HEK293 (cell line): ENCODE data around the gene SNTG2.

ENCODE experiments used
- CTCF ChIA-PET: fragments of 350-600 bp; formaldehyde crosslinking; extraction: SDS; loops from one replicate; lab custom pipeline; 2021; ENCODE audit warnings: antibody characterized with exemption; lab: Yijun Ruan, JAX
- POLR2A ChIA-PET: fragments of 300-600 bp; formaldehyde crosslinking; extraction: SDS; loops from one replicate; lab custom pipeline; 2020; ENCODE audit warnings: antibody characterized with exemption, inconsistent platforms; lab: Yijun Ruan, JAX
- H3K27ac ChIP-seq: fragments of 200-500 bp; sonication (Bioruptor generic); 2 replicates; pipeline ENCODE4 v1.5.1; 2014; ENCODE audit warnings: low read depth, low read length, control low read depth, inconsistent platforms; ENCODE audit errors: extremely low read depth
- H3K36me3 ChIP-seq, 2 experiments: fragments of 200-500 bp in 1 of 2; sonication (Bioruptor generic) in 1 of 2; 1 replicate in 1 of 2; 2 replicates in 1 of 2; pipeline ENCODE4 v1.5.1; 2014 to 2017; ENCODE audit warnings: inconsistent platforms in 2 of 2, low read length in 2 of 2; ENCODE audit not compliant: control insufficient read depth in 2 of 2, insufficient read depth in 1 of 2
- H3K4me1 ChIP-seq: fragments of 200-500 bp; sonication (Bioruptor generic); 2 replicates; pipeline ENCODE4 v1.5.1; 2014; ENCODE audit warnings: mild to moderate bottlenecking, low read length, inconsistent platforms; ENCODE audit not compliant: control insufficient read depth, insufficient read depth
- H3K4me3 ChIP-seq: 2 replicates; pipeline ENCODE4 v1.5.1; 2011; ENCODE audit warnings: low read depth, mild to moderate bottlenecking, control low read depth, low read length, moderate library complexity
- H3K9me3 ChIP-seq: fragments of 200-500 bp; sonication (Bioruptor generic); 2 replicates; pipeline ENCODE4 v1.5.1; 2014; ENCODE audit warnings: low read depth, low read length, inconsistent platforms; ENCODE audit not compliant: control insufficient read depth, insufficient read depth
- EGR2 ChIP-seq: fragments of 450-650 bp; formaldehyde crosslinking; IDR thresholded peaks from 2 replicates; pipeline ENCODE4 v1.5.1; 2016; ENCODE audit warnings: low read depth, missing biosample characterization, missing genetic modification characterization
- GLIS1 ChIP-seq: fragments of 450-650 bp; formaldehyde crosslinking; IDR thresholded peaks from 2 replicates; pipeline ENCODE4 v1.5.1; 2016; ENCODE audit warnings: missing biosample characterization, missing genetic modification characterization
- OVOL3 ChIP-seq: fragments of 450-650 bp; formaldehyde crosslinking; IDR thresholded peaks from 2 replicates; pipeline ENCODE4 v1.5.1; 2016; ENCODE audit warnings: missing biosample characterization, missing genetic modification characterization
- ZBTB7A ChIP-seq: fragments of 450-650 bp; formaldehyde crosslinking; IDR thresholded peaks from 2 replicates; pipeline ENCODE4 v1.5.1; 2016; ENCODE audit warnings: low read depth, missing biosample characterization, missing genetic modification characterization
- ZNF114 ChIP-seq: fragments of 450-650 bp; formaldehyde crosslinking; IDR thresholded peaks from 2 replicates; pipeline ENCODE4 v1.5.0; 2017; ENCODE audit warnings: missing biosample characterization, missing genetic modification characterization
- ZNF221 ChIP-seq: fragments of 450-650 bp; formaldehyde crosslinking; IDR thresholded peaks from 2 replicates; pipeline ENCODE4 v1.5.1; 2017; ENCODE audit warnings: missing biosample characterization, missing genetic modification characterization, borderline replicate concordance
- ZNF585B ChIP-seq: fragments of 450-650 bp; formaldehyde crosslinking; IDR thresholded peaks from 2 replicates; pipeline ENCODE4 v1.5.1; 2016; ENCODE audit warnings: missing biosample characterization, missing genetic modification characterization
- ZNF664 ChIP-seq: fragments of 450-650 bp; formaldehyde crosslinking; IDR thresholded peaks from 2 replicates; pipeline ENCODE4 v1.5.1; 2016; ENCODE audit warnings: missing biosample characterization, missing genetic modification characterization
- ZNF76 ChIP-seq: fragments of 450-650 bp; formaldehyde crosslinking; IDR thresholded peaks from 2 replicates; pipeline ENCODE4; 2016; ENCODE audit warnings: low read depth, missing biosample characterization, missing genetic modification characterization, borderline replicate concordance
- ZSCAN23 ChIP-seq: fragments of 450-650 bp; formaldehyde crosslinking; IDR thresholded peaks from 2 replicates; pipeline ENCODE4 v1.5.1; 2016; ENCODE audit warnings: missing biosample characterization, missing genetic modification characterization
- TF ChIP-seq, protein P1 (sequence below): fragments of 450-650 bp; formaldehyde crosslinking; IDR thresholded peaks from 2 replicates; pipeline ENCODE4 v1.5.1; 2016; ENCODE audit warnings: missing biosample characterization, missing genetic modification characterization
- TF ChIP-seq, protein P2 (sequence below): fragments of 450-650 bp; formaldehyde crosslinking; IDR thresholded peaks from 2 replicates; pipeline ENCODE4 v1.5.1; 2016; ENCODE audit warnings: missing biosample characterization, missing genetic modification characterization
- TF ChIP-seq, protein P3 (sequence below): fragments of 450-650 bp; IDR thresholded peaks from 2 replicates; pipeline ENCODE4 v1.5.1; 2018; ENCODE audit warnings: missing biosample characterization, mild to moderate bottlenecking, missing genetic modification characterization
- TF ChIP-seq, protein P4 (sequence below): sonication (generic); formaldehyde crosslinking; IDR thresholded peaks from 2 replicates; pipeline ENCODE4 v1.8.1; 2022; ENCODE audit warnings: mild to moderate bottlenecking, moderate library complexity, missing genetic modification reagents
- TF ChIP-seq, protein P5 (sequence below): fragments of 450-650 bp; formaldehyde crosslinking; IDR thresholded peaks from 2 replicates; pipeline ENCODE4 v1.5.1; 2017; ENCODE audit warnings: missing biosample characterization, missing genetic modification characterization

SNTG2 gene

GRCh38 chr2:1078326-1078725 is 127.7 kb downstream of the SNTG2 start:
- H3K36me3 ChIP-seq: no peaks in the 10 kb centered on the region
- TF ChIP-seq, protein P1, sequence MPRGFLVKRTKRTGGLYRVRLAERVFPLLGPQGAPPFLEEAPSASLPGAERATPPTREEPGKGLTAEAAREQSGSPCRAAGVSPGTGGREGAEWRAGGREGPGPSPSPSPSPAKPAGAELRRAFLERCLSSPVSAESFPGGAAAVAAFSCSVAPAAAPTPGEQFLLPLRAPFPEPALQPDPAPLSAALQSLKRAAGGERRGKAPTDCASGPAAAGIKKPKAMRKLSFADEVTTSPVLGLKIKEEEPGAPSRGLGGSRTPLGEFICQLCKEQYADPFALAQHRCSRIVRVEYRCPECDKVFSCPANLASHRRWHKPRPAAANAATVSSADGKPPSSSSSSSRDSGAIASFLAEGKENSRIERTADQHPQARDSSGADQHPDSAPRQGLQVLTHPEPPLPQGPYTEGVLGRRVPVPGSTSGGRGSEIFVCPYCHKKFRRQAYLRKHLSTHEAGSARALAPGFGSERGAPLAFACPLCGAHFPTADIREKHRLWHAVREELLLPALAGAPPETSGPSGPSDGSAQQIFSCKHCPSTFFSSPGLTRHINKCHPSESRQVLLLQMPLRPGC (tag by site-specific recombination): no peak
- no peak for TF ChIP-seq EGR2 (tag by site-specific recombination)
- no peak for TF ChIP-seq ZNF664
- TF ChIP-seq ZSCAN23 (tag by site-specific recombination): no peak
- no peak for TF ChIP-seq ZNF221 (tag by site-specific recombination)
- TF ChIP-seq, protein P2, sequence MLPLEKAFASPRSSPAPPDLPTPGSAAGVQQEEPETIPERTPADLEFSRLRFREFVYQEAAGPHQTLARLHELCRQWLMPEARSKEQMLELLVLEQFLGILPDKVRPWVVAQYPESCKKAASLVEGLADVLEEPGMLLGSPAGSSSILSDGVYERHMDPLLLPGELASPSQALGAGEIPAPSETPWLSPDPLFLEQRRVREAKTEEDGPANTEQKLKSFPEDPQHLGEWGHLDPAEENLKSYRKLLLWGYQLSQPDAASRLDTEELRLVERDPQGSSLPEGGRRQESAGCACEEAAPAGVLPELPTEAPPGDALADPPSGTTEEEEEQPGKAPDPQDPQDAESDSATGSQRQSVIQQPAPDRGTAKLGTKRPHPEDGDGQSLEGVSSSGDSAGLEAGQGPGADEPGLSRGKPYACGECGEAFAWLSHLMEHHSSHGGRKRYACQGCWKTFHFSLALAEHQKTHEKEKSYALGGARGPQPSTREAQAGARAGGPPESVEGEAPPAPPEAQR (tag by site-specific recombination): no peak
- no peak for TF ChIP-seq GLIS1 (tag by site-specific recombination)
- TF ChIP-seq OVOL3 (tag by site-specific recombination): no peak
- no peak for TF ChIP-seq ZBTB7A (tag by site-specific recombination)
- no peak for TF ChIP-seq ZNF76 (tag by site-specific recombination)
- TF ChIP-seq ZNF114 (tag by site-specific recombination): no peak
- TF ChIP-seq, protein P3, sequence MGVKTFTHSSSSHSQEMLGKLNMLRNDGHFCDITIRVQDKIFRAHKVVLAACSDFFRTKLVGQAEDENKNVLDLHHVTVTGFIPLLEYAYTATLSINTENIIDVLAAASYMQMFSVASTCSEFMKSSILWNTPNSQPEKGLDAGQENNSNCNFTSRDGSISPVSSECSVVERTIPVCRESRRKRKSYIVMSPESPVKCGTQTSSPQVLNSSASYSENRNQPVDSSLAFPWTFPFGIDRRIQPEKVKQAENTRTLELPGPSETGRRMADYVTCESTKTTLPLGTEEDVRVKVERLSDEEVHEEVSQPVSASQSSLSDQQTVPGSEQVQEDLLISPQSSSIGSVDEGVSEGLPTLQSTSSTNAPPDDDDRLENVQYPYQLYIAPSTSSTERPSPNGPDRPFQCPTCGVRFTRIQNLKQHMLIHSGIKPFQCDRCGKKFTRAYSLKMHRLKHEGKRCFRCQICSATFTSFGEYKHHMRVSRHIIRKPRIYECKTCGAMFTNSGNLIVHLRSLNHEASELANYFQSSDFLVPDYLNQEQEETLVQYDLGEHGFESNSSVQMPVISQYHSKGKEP: no peak
- TF ChIP-seq, protein P4, sequence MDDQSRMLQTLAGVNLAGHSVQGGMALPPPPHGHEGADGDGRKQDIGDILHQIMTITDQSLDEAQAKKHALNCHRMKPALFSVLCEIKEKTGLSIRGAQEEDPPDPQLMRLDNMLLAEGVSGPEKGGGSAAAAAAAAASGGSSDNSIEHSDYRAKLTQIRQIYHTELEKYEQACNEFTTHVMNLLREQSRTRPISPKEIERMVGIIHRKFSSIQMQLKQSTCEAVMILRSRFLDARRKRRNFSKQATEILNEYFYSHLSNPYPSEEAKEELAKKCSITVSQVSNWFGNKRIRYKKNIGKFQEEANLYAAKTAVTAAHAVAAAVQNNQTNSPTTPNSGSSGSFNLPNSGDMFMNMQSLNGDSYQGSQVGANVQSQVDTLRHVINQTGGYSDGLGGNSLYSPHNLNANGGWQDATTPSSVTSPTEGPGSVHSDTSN (CRISPR knock-in tag): no peak
- TF ChIP-seq, all 188 proteins: peak for 0
- Histone ChIP-seq H3K27ac (no peak overlapping the region), H3K4me3 (no peak overlapping the region), H3K4me1 (no peaks in the 10 kb centered on the region), H3K9me3 (no peaks in the 10 kb centered on the region)
- CTCF ChIA-PET: no interaction called here
- POLR2A ChIA-PET: no interaction called here

DNA sequence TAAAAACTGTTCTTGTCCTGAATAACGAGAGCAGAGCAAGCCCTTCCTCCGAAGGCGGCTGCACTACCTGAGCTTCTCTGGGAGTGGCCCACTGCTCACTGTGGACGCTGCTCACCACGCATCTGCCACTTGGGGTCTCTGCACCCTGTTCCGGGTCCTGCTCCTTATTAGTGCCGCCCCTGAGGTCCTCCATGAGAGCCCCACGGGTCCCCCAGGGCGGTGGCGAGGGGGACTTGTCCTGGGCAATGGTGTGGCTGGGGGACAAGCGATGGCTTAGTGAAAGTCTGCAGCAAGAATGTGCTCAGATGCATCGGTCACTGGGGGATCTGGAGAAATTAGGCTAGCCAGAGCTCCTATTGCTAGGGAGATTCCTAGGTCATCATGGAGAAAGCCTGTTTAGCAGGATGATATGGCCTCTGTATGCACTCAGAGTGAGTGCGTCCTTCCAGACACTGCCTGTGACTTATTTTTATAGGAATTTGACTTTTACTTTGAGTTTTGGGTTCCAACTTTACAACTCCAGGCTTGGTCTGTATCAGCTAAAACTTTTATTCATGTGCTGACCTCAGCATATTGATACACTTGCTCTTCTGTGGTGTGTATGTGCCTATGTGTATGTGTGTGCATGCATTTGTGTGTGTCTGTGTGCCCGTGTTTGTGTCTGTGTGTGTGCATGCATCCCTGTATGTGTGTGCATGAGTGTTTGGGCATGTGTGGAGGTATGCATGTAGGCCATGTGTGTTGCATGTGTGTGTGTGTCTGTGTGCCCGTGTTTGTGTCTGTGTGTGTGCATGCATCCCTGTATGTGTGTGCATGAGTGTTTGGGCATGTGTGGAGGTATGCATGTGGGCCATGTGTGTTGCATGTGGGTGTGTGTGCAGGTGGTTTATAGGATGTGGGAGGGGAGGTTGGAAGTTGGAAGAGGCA is 129.5 kb downstream of the SNTG2 start:
- Histone ChIP-seq H3K27ac (no peak overlapping the region), H3K9me3 (no peaks in the 10 kb centered on the region), H3K4me1 (no peaks in the 10 kb centered on the region), H3K4me3 (no peak overlapping the region), H3K36me3 (no peaks in the 10 kb centered on the region)
- POLR2A ChIA-PET: no interaction called here
- CTCF ChIA-PET: interaction anchor here (0.6 kb wide), 1 partner anchor 526 kb away, joined by 3 read pairs; no protein-coding TSS in a partner anchor
- TF ChIP-seq ZNF585B: no peak
- TF ChIP-seq, protein P5, sequence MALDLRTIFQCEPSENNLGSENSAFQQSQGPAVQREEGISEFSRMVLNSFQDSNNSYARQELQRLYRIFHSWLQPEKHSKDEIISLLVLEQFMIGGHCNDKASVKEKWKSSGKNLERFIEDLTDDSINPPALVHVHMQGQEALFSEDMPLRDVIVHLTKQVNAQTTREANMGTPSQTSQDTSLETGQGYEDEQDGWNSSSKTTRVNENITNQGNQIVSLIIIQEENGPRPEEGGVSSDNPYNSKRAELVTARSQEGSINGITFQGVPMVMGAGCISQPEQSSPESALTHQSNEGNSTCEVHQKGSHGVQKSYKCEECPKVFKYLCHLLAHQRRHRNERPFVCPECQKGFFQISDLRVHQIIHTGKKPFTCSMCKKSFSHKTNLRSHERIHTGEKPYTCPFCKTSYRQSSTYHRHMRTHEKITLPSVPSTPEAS (tag by site-specific recombination): peak; percentile 51; the same call in 1 of the 2 replicates
